Right lobe of liver (tissue), 6 donors: Measurements from ENCODE around the gene CST8. TPM values are rescaled to one million over a fixed set of nuclear protein-coding genes. Genes with fewer than 3 reads are reported as not detected.

Experiments used
- ATAC-seq, 4 donors: fragments of 200-7000 bp; cut with Tn5 transposase; one replicate each; pipeline ENCODE4 v1.9.1; 2020; ENCODE audit warnings: mild to moderate bottlenecking in 4 of 4, moderate library complexity in 4 of 4
- DNase-seq, 3 donors: peaks; one replicate each; pipeline ENCODE4 v3.0.0-alpha.2; 2020
- H3K27ac ChIP-seq, 3 donors: fragments of 200-600 bp; one replicate each; pipeline ENCODE4 v1.8.0; 2022
- H3K27me3 ChIP-seq, 2 donors: fragments of 200-600 bp; one replicate each; pipeline ENCODE4 v1.8.0; 2022
- H3K36me3 ChIP-seq, 4 donors: fragments of 200-600 bp; sonication (generic) in 1 of 4; one replicate each; pipeline versions ENCODE4 v1.5.1 to v1.8.0; 2017 to 2022; ENCODE audit warnings: control low read depth in 1 of 4
- H3K4me1 ChIP-seq, 4 donors: fragments of 200-600 bp; sonication (generic) in 1 of 4; one replicate each; pipeline versions ENCODE4 v1.5.1 to v1.8.0; 2017 to 2022; ENCODE audit warnings: control low read depth in 1 of 4
- H3K4me3 ChIP-seq, 3 donors: fragments of 200-600 bp; one replicate each; pipeline ENCODE4 v1.8.0; 2022
- H3K9me3 ChIP-seq, 4 donors: fragments of 200-600 bp; sonication (generic) in 1 of 4; one replicate each; pipeline versions ENCODE4 v1.5.1 to v1.8.0; 2017 to 2022; ENCODE audit warnings: control low read depth in 1 of 4
- POLR2A ChIP-seq: fragments of 450-650 bp; IDR thresholded peaks from one replicate; pipeline ENCODE4 v1.6.1; 2017; ENCODE audit warnings: antibody characterized with exemption, mild to moderate bottlenecking
- WGBS: methylation state at CpG from one replicate; pipeline ENCODE4 v1.1.6; 2018; ENCODE audit warnings: low coverage, low lambda C conversion rate; ENCODE audit not compliant: insufficient coverage; ENCODE audit errors: missing lambda C conversion rate; 5-methylcytosine and 5-hydroxymethylcytosine counted together
- intact Hi-C, 2 donors: fragments of 100-400 bp; cut with DNase I; formaldehyde crosslinking; loops; one replicate each; pipeline versions ENCODE4 v1.11.2 to v1.14.1; 2022
- total RNA-seq, 6 experiments: library from RNA; depleted of rRNA in 2 of 6; stranded (reverse); fragments of >200 nt in 2 of 6; fragmentation: NEBNext Ultra II Directional in 3 of 6; extraction: Animal tissue kit (Norgen Biotek cat#: 25700) in 3 of 6; gene quantifications; one replicate each; pipeline versions ENCODE4 v1.1.0 to v1.2.4, GENCODE V29; 2016 to 2023
- TF ChIP-seq, protein P1 (sequence below), 4 donors: fragments of 200-600 bp in 3 of 4; fragments of 450-650 bp in 1 of 4; IDR thresholded peaks; one replicate each; pipeline versions ENCODE4 v1.5.1 to v1.8.0; 2016 to 2022; ENCODE audit warnings: antibody characterized with exemption in 4 of 4, mild to moderate bottlenecking in 2 of 4
- donor health status: DM: no; HTN: yes; CAD: no.
- donor health status: DM: no; HTN: no; CAD: no.
- donor health status: DM: no; HTN: no; CAD: no.
- donor health status: DM: no; HTN: yes; CAD: no.
- donor health status: DM: no; HTN: yes; CAD: no.

CST8 gene
- total RNA-seq, 6 experiments from 2014 or later = not detected

DNA sequence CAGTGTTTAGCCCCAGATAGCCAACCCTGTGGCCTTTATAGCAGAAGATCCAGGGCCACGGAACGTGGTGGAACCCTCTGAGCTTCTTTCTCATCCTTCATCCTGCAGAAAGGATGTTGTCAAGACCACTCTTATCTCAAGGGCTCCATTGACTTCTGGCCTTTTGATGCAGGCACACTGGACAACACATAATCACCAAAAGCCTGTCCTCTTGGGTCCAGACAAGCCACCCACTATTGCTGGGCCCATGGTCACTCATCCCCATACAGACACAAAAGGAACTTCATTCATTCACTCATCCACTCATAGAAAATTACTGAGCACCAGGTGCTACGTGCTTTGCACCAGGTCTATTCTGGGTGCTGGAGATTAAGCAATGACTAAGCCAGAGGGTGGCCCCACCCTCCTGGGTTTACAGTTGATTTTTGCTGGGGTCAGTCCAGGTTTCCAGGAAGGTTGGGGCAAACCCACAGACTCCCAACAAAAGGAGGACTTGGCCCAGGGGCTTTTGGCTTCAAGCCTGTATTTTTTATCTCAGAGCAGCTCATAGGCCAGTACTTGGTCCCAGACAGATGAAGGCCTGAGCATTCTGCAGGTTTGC lies 2.4 kb downstream of the CST8 start:
- Histone ChIP-seq H3K27ac (no peak overlapping the region), H3K9me3 (no peaks in the 10 kb centered on the region), H3K27me3 (no peaks in the 10 kb centered on the region), H3K36me3 (no peaks in the 10 kb centered on the region), H3K4me1 (no peaks in the 10 kb centered on the region), H3K4me3 (no peak overlapping the region)
- WGBS = 20% methylated on average over 1 of the region's 3 CpGs
- ATAC-seq (no peak), DNase-seq (no peak)
- intact Hi-C loops = no loop called here
- TF ChIP-seq, protein P1, sequence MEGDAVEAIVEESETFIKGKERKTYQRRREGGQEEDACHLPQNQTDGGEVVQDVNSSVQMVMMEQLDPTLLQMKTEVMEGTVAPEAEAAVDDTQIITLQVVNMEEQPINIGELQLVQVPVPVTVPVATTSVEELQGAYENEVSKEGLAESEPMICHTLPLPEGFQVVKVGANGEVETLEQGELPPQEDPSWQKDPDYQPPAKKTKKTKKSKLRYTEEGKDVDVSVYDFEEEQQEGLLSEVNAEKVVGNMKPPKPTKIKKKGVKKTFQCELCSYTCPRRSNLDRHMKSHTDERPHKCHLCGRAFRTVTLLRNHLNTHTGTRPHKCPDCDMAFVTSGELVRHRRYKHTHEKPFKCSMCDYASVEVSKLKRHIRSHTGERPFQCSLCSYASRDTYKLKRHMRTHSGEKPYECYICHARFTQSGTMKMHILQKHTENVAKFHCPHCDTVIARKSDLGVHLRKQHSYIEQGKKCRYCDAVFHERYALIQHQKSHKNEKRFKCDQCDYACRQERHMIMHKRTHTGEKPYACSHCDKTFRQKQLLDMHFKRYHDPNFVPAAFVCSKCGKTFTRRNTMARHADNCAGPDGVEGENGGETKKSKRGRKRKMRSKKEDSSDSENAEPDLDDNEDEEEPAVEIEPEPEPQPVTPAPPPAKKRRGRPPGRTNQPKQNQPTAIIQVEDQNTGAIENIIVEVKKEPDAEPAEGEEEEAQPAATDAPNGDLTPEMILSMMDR (IDR thresholded peaks at IDR 0.05) = no peak
- no peak for TF ChIP-seq POLR2A

DNA sequence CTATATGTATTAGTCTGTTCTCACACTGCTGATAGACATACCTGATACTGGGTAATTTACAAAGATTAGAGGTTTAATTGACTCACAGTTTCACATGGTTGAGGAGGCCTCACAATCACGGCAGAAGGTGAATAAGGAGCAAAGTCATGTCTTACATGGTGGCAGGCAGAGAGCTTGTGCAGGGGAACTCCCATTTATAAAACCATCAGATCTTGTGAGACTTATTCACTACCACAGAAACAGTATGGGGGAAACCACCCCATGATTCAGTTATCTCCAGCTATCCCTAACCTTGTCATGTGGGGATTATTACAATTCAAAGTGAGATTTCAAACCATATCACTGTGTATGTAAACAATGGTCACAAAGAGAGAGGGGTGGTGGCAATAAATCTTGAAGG lies 6.6 kb downstream of the CST8 start:
- TF ChIP-seq, protein P1 (IDR thresholded peaks at IDR 0.05) = no peak
- TF ChIP-seq POLR2A = no peak
- DNase-seq = no peak
- Histone ChIP-seq H3K9me3 (no peaks in the 10 kb centered on the region), H3K27me3 (no peaks in the 10 kb centered on the region), H3K4me1 (no peaks in the 10 kb centered on the region), H3K27ac (no peak overlapping the region), H3K4me3 (no peak overlapping the region), H3K36me3 (no peaks in the 10 kb centered on the region)
- 75% methylated on average over 1 of the region's 1 CpG for WGBS
- intact Hi-C loops = no loop called here
- ATAC-seq = no peak

DNA sequence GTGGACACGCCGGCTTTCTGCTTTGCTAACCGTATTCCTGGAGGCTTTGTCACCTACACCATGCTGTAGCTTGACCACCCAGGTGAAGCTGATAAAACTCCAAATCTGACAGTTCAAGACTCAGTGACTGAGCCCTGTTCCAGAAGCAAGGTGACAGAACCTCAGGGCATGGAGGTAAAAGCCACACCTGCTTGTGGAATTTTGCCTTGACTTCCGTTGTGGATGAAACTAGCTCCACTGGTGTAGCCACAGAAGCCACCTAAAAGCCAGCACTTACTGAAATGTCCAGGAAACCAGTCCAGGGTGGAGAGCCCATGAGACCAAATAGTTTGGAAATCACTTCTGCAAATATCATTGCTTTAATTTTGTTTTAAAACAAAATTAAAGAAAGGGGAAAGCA lies 11.0 kb downstream of the CST8 start:
- TF ChIP-seq, protein P1 (IDR thresholded peaks at IDR 0.05) = no peak
- no peak for TF ChIP-seq POLR2A
- no peak overlapping the region for H3K4me3 ChIP-seq
- no peaks in the 10 kb centered on the region for H3K9me3 ChIP-seq
- no peaks in the 10 kb centered on the region for H3K27me3 ChIP-seq
- no peaks in the 10 kb centered on the region for H3K4me1 ChIP-seq
- no peaks in the 10 kb centered on the region for H3K36me3 ChIP-seq
- ATAC-seq (no peak), DNase-seq (no peak)
- no peak overlapping the region for H3K27ac ChIP-seq
- WGBS = 37% methylated on average over 3 of the region's 4 CpGs
- intact Hi-C loops = no loop called here

DNA sequence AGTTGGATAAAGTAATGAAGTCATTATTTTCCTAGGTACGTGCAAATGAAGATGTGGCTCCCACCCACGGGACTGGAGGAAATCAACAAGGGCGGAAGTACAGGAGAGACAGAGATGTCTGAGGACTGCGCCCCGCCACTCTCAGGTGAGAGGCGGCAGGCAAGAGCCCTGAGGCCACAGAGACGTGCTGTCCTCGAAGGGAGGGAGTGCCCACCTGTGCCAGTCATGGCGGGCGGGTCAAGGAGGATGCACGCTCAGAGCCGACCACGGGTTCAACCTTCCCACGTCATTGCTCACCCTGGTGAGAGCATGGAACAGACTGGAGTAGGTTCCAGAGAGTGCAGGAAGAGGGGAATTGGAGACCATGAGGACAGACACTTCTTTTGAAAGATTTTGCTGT lies 12.7 kb downstream of the CST8 start:
- 76% methylated on average over 6 of the region's 14 CpGs for WGBS
- no peaks in the 10 kb centered on the region for H3K4me1 ChIP-seq
- no peaks in the 10 kb centered on the region for H3K27me3 ChIP-seq
- no peak overlapping the region for H3K27ac ChIP-seq
- H3K9me3 ChIP-seq = no peaks in the 10 kb centered on the region
- no peaks in the 10 kb centered on the region for H3K36me3 ChIP-seq
- DNase-seq = no peak
- ATAC-seq = no peak
- TF ChIP-seq, protein P1 (IDR thresholded peaks at IDR 0.05) = no peak
- TF ChIP-seq POLR2A = no peak
- intact Hi-C loops = no loop called here
- H3K4me3 ChIP-seq = no peak overlapping the region

DNA sequence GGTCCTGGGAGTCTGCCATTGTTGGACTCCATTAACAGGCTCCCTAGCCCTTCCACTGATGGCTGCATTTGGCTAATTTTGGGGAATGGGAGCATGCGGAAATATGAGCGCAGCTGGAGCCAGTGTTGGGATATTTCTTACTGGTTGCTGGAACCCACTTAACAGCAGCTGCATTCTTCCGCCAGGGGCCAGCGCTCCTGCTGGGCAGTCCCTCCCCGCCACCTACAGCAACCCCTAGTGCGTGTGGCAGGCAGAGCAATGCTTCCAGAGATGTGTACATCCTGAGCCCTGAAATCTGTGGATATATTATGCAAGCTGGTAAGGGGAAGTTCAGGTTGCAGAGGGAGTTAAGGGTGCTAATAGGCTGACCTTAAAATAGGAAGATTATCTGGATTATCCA lies 16.4 kb downstream of the CST8 start:
- no peaks in the 10 kb centered on the region for H3K4me1 ChIP-seq
- no peak overlapping the region for H3K27ac ChIP-seq
- DNase-seq (no peak), ATAC-seq (no peak)
- no peaks in the 10 kb centered on the region for H3K36me3 ChIP-seq
- no peaks in the 10 kb centered on the region for H3K27me3 ChIP-seq
- WGBS = 82% methylated on average over 3 of the region's 6 CpGs
- intact Hi-C loops = no loop called here
- H3K9me3 ChIP-seq = no peaks in the 10 kb centered on the region
- H3K4me3 ChIP-seq = no peak overlapping the region
- TF ChIP-seq, protein P1 (IDR thresholded peaks at IDR 0.05) = no peak
- TF ChIP-seq POLR2A = no peak
